ENCODE measurements around the gene CLSTN1.
"Not testable (repeated sequence)": the region's sequence is repeated elsewhere in the genome, so short reads cannot be mapped to it uniquely, and the experiment has no call there.

CLSTN1 gene

DNA sequence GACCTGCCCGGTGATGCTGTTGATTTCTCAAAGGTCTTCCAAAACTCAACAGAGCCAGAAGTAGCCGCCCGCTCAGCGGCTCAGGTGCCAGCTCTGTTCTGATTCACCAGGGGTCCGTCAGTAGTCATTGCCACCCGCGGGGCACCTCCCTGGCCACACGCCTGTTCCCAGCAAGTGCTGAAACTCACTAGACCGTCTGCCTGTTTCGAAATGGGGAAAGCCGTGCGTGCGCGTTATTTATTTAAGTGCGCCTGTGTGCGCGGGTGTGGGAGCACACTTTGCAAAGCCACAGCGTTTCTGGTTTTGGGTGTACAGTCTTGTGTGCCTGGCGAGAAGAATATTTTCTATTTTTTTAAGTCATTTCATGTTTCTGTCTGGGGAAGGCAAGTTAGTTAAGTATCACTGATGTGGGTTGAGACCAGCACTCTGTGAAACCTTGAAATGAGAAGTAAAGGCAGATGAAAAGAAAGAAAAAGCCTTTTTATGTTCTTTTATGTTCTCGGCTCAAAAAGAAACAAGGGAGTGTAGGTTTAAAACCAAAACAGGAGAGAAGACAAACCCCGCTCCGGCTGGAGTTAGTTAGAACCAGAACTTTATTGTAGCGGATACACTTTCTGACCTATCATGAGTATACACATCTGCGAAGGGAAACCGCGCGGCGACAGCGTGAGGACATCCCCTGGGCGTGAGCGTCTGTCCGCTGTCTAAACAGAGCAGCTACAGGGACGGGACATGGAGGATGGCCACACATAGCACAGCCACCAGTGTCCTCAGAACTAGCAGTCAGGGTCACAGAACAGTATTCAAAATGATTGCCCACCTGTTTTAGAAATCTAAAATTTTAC, 95.1 kb downstream of the CLSTN1 start:
- no peak for DNase-seq

DNA sequence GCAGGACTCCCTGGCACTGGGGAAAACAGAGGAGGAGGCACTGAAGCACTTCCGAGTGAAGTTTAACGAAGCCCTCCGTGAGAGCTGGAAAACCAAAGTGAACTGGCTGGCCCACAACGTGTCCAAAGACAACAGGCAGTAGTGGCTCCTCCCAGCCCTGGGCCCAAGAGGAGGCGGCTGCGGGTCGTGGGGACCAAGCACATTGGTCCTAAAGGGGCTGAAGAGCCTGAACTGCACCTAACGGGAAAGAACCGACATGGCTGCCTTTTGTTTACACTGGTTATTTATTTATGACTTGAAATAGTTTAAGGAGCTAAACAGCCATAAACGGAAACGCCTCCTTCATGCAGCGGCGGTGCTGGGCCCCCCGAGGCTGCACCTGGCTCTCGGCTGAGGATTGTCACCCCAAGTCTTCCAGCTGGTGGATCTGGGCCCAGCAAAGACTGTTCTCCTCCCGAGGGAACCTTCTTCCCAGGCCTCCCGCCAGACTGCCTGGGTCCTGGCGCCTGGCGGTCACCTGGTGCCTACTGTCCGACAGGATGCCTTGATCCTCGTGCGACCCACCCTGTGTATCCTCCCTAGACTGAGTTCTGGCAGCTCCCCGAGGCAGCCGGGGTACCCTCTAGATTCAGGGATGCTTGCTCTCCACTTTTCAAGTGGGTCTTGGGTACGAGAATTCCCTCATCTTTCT, 96.7 kb downstream of the CLSTN1 start:
- no peak for DNase-seq

DNA sequence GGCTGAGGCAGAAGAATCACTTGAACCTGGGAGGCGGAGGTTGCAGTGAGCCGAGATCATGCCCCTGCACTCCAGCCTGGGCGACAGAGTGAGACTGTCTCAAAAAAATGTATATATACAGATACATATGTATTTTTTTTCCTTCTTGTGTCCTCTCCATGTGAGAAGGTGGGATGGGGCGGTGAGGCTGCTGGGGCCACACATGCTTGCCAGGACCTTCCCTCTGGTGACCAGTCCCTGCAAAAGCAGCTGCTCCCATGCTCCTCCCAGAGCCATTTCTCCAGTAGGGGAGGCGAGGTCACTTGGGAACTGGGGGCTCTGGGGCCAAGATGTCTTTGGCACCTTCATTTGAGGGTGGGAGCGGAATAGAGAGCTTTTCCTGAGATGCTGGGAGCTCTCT, 97.4 kb downstream of the CLSTN1 start:
- DNase-seq, result no peak

DNA sequence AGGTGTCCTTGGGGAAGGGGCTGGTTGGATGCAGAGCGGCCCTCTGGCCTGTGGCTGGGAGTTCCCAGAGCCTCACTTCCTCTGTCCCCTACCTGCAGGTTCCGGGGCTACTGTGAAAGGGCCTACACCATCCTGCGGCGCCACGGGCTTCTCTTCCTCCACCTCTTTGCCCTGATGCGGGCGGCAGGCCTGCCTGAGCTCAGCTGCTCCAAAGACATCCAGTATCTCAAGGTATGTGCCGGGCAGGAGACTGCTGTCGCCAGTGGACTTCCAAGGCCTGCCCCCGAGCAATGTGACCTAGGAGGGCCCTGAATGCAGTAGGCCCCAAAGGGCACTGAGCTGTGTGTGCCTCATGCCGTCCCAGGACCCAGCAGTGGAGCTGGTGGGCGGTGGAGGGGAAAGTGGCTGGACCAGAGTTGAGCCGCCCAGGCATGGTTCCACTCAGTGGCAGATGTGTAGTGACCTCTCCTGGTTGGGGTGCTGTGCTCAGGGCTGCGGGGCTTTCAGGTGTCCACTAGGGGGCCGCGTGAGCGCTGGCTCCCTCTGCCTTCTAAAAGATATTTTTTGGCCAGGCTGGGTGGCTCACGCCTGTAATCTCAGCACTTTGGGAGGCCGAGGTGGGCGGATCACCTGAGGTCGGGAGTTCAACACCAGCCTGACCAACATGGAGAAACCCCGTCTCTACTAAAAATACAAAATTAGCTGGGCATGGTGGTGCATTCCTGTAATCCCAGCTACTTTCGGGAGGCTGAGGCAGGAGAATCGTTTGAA, 98.9 kb downstream of the CLSTN1 start:
- DNase-seq, result peak in 1 of 2 experiments; percentile 65

DNA sequence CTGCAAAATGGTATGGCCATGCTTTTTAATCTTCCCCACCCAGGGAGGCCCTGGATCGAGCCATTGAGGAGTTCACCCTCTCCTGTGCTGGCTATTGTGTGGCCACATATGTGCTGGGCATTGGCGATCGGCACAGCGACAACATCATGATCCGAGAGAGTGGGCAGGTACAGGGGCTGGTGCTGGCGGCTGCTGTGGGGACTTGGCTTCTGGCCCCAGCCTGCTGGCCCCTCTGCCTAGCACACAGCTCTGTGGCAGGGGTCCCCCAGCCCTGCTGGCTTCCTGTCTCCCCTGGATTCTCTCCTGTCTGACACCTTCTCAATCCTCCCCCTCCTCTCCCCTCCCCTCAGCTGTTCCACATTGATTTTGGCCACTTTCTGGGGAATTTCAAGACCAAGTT, 99.8 kb downstream of the CLSTN1 start:
- DNase-seq, result no peak

DNA sequence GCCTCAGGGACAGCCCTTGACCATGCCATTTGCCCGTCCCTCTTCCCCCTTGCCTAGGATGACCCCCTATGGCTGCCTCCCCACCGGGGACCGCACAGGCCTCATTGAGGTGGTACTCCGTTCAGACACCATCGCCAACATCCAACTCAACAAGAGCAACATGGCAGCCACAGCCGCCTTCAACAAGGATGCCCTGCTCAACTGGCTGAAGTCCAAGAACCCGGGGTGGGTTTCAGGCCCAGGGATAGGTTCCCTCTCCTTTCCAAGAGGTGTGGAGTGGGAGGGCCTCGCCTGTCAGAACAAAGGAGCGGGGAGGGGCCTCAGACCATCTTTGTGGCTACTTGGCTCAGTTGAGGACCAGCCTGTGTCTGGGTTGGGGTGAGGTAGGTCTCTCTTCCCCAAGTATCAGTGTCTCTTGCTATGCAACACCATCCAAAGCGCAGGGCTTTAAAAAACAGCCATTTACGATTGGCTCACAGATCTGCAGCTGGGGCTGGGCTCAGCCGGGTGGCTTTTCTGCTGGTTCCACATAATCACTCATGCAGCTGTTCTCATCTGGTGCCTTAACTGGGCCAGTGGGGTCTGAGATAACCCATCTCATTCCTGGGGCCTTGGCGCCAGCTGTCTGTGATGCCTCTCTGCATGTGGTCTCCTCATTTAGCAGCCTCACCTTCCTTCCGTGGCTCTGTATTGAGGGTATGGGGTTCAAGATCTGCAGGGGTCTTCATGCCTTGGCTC, 100.5 kb downstream of the CLSTN1 start:
- no peak for DNase-seq

DNA sequence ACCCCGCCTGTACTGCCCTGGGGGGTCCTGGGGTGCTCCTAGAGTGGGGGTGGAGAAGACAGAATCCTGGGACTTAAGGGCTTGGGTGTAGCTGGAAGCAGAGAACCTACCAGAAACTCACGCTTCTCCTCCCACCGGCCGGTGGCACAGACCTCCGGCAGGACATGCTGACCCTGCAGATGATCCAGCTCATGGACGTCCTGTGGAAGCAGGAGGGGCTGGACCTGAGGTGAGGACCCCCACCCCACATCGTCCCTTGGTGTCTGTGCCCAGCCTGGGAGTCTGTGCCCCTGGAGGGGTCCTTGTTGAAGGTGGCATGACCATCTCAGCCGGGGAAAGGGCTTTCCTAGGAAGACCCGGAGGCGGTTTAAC, 101.4 kb downstream of the CLSTN1 start:
- DNase-seq, result no peak

DNA sequence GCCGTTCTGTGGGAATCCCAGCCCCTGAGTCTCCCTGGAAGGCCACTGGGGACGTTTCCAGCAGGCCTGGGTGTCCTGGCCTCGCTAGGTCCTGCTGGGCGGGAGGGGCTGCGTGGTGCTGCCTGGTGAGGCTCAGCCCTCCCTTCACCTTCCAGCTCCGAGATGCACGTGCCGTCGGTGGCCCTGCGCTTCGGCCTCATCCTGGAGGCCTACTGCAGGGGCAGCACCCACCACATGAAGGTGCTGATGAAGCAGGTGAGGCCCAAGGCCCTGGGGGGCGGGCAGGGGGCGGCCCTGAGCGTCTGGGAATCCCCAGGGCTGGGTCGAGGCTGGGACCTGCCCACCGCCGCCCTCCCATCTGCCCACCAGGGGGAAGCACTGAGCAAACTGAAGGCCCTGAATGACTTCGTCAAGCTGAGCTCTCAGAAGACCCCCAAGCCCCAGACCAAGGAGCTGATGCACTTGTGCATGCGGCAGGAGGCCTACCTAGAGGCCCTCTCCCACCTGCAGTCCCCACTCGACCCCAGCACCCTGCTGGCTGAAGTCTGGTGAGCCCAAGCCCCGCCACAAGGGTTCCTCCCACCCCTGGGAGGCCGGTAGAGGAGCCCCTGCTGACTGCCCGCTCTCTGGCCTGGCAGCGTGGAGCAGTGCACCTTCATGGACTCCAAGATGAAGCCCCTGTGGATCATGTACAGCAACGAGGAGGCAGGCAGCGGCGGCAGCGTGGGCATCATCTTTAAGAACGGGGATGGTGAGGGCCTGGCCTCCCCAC, 102.0 kb downstream of the CLSTN1 start:
- peak; percentile 5 to 17 for DNase-seq

DNA sequence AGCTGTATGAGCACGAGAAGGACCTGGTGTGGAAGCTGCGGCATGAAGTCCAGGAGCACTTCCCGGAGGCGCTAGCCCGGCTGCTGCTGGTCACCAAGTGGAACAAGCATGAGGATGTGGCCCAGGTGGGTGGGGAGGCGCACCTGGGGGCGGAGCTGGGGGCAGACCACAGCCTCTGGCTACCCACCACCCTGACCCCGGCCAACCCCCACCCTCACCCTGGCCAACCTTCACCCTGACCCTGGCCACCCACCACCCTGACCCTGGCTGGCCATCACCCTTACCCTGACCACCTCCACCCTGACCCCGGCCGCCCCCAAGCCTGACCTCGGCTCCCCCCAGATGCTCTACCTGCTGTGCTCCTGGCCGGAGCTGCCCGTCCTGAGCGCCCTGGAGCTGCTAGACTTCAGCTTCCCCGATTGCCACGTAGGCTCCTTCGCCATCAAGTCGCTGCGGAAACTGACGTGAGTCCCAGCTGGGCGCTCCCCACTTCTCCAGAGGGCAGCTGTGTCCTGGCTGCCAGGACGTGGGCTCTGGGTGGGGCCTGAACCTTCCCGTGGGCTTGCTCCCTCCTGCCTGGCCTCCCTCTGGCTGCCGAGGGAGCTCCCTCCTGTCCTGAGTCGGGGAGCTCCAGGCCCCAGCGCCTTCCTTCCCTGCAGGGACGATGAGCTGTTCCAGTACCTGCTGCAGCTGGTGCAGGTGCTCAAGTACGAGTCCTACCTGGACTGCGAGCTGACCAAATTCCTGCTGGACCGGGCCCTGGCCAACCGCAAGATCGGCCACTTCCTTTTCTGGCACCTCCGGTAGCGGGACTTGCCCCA, 102.8 kb downstream of the CLSTN1 start:
- DNase-seq, result no peak

DNA sequence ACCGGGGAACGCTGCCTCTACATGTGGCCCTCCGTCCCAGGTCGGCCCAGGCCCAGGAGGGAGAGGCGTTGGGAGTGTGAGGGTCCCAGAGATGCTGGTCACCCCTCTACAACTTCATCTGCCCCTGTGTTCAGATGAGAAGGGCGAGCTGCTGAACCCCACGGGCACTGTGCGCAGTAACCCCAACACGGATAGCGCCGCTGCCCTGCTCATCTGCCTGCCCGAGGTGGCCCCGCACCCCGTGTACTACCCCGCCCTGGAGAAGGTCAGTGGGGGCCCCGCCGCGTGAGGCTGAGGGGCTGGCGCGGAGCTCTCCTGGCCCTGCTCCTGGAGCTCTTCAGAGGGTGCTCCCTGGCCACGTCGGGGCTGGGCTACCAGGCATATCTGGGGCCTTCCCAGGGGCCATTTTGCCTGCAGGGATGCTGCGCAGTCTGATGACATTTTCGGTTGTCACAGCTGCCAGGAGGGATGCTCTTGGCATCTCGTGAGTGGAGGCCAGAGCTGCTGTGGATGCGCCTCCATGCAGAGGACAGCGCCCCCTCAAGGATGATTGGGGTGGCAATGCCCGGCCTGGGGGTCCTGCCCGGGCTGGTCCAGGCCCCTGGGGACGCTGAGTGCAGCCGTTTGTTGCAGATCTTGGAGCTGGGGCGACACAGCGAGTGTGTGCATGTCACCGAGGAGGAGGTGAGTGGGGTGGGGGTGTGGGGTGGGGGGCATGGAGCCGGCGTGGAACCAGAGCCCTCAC, 103.6 kb downstream of the CLSTN1 start:
- DNase-seq, result no peak

DNA sequence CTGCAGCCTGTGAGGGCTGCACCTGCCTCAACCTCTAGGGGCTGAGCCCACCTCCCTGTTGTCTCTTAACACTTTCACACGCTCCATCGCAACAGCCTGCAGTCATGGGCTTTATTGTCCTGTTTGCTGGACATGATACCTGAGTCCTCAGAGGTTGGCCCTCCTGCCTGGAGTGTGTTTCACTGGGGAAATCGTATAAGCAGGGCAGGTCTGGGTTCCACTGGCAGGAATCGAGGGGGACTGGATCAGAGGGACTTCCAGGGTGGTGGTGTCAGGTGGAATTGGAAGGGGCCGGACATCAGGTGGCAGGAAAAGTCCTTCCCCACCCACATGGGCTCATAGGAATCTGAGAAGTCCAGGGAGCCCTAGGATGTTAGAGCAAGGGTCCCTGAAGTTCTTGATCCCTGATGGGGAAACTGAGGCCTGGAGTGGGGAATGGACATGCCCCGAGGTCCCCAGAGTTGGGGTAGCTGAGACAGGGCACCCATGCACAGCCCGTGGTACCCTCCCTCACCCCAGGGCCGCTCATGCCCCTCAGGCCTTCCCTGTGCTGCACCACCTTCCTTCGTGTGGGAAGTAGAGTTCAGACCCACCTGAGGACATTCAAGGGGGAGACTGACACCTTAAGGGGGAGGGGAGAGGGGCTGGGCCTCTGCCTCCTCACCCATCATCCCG, 105.6 kb downstream of the CLSTN1 start:
- DNase-seq, result no peak

DNA sequence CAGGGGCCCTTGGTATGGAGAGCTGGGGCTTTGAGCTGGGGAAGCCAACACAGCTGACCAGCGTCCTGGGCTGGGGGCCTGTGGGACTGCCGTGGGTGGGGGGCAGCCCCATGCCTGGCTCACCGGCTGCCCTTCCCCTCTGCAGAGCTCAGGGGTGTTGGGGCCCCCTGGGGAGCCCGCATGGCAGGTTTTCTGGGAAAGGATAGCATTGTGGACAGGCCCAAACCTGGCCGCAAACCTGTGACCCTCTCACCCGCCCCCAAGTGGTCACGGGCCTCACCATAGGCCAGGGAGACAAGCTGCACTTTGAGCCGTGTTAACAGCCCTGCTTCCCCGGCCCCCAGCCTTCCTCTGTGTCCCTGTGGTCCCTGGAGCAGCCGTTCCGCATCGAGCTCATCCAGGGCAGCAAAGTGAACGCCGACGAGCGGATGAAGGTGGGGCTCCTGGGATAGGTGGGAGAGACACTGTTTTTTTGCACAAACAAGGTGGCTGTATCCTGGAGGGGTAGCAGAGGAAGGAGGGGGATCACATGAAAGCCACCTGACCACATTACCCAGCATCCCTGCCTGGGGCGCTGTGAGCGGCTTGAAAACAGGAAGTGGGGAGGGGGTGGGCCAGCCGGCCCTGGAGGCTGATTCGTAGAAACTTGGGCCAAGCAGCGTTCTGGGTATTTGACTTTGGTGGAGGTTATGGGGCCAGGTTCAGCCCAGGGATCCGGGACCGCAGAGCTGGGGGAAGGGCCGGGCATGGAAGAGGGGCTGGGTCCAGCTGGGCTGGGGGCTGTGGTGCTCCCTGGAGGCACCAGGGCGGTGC, 106.4 kb downstream of the CLSTN1 start:
- DNase-seq, result no peak

DNA sequence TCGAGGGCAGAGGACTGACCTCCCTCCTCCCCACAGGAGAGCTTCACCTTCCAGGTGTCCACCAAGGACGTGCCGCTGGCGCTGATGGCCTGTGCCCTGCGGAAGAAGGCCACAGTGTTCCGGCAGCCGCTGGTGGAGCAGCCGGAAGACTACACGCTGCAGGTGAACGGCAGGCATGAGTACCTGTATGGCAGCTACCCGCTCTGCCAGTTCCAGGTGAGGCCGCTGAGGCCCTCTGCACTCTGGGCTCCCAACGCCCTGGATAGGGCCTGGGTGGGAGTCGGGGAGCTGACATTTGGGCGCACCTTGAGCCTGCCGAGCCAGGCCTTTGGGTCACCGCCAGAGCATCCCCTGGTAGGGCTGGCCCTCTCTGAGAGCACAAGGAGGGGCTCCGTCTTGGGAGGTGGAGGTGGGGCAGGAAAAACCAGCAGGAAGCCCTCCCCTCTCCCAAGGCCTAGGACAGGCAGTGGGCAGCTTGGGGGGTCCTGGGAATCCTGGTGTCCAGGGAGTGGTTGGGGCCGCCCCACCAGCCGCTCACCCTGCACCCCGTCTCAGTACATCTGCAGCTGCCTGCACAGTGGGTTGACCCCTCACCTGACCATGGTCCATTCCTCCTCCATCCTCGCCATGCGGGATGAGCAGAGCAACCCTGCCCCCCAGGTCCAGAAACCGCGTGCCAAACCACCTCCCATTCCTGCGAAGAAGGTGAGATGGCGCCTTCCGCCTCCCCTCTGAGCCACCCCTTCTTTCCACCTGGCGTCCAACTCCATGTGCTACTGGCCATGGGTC, 107.2 kb downstream of the CLSTN1 start:
- no peak for DNase-seq

DNA sequence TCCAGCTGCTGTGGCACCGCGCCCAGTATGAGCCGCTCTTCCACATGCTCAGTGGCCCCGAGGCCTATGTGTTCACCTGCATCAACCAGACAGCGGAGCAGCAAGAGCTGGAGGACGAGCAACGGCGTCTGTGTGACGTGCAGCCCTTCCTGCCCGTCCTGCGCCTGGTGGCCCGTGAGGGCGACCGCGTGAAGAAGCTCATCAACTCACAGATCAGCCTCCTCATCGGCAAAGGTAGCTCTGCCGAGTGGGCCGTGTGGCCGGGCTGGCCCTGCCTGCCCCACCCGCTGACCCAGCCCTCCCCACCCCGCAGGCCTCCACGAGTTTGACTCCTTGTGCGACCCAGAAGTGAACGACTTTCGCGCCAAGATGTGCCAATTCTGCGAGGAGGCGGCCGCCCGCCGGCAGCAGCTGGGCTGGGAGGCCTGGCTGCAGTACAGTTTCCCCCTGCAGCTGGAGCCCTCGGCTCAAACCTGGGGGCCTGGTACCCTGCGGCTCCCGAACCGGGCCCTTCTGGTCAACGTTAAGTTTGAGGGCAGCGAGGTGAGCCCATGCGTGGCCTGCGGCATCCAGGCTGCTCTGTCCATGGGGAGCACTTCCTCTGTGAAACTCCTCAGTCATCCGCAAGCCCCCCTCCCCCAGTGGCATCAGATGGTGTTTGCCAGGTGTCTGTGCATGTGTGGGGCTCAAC, 108.1 kb downstream of the CLSTN1 start:
- DNase-seq, result no peak

DNA sequence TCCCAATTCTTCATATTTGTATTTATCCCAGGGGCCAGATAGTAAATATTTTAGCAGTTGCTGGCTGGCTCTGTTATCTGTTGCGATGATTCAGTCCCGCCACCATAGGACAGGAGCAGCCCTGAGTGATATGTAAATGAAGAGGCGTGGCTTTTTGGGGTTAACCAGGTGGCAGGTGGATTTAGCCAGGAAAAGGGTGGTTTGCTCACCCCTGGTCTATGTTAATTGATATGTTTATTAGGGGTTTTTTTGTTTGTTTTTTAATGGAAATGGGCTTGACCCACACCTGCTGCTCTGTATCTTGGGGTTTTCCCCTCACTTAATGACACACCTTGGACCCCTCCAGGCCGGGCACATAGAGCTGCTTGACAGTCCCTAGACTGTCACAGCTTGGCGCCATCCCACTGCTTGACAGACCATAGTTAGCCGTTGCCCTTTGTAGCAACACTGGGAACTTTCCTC, 109.5 kb downstream of the CLSTN1 start:
- no peak for DNase-seq

DNA sequence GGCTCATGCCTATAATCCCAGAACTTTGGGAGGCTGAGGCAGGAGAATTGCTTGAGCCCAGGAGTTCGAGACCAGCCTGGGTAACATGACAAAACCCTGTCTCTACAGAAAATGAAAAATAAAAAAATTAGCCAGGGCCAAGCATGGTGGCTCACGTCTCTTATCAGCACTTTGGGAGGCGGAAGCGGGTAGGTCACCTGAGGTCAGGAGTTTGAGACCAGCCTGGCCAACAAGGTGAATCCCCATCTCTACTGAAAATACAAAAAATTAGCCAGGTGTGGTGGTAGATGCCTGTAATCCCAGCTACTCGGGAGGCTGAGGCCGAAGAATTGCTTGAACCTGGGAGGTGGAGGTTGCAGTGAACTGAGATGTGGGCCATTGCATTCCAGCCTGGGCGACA, 111.0 kb downstream of the CLSTN1 start:
- DNase-seq, result not testable (repeated sequence)

DNA sequence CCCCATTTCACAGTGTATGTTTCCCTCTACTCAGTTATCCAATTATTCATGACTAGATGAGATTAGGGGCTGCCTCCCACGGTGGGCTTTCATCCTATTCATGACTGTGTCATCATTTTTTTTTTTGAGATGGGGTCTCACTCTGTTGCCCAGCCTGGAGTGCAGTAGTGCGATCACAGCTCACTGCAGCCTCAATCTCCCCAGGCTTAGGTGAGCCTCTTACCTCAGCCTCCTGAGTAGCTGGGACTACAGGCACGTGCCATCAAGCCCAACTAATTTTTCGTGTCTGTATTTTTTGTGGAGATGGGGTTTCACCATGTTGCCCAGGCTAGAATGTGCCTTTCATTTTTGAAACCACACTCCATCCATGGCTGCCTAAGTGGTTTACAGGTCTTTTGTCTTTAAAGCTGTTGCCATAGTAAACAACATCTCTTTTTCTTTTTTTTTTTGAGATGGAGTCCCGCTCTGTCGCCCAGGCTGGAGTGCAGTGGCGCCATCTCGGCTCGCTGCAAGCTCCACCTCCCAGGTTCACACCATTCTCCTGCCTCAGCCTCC, 112.2 kb downstream of the CLSTN1 start:
- no peak for DNase-seq
